OCI-LY7 (cell line): ENCODE measurements around the gene DHCR24. TPM values are rescaled to one million over a fixed set of nuclear protein-coding genes. Genes with fewer than 3 reads are reported as not detected.

Source experiments
- BruUV-seq: library from RNA; stranded (reverse); fragments of 400-500 nt; replicated peaks from 2 replicates; lab custom pipeline; 2021; lab: Mats Ljungman, UMichigan
- CTCF ChIA-PET: fragments of 300-600 bp; sonication (Branson Sonifier 250); formaldehyde crosslinking; loops from one replicate; lab custom pipeline; 2022; ENCODE audit warnings: antibody characterized with exemption; ENCODE audit not compliant: unreplicated experiment; lab: Charles Lee
- POLR2A ChIA-PET: fragments of 300-600 bp; sonication (Branson Sonifier 250); formaldehyde crosslinking; loops from one replicate; lab custom pipeline; 2022; ENCODE audit warnings: antibody characterized with exemption; lab: Charles Lee
- DNase-seq: peaks from one replicate; pipeline ENCODE4 v3.0.0-alpha.2; 2015; ENCODE audit warnings: low spot score
- H2AFZ ChIP-seq: fragments of 200-600 bp; sonication (generic), shearing (Covaris generic); 2 replicates; pipeline ENCODE4 v1.6.1; 2014; ENCODE audit warnings: mild to moderate bottlenecking, antibody characterized with exemption, low read length, moderate library complexity
- H3K27ac ChIP-seq: fragments of 200-600 bp; sonication (generic); 2 replicates; pipeline ENCODE4 v1.5.1; 2014; ENCODE audit warnings: mixed run types, low read depth, mild to moderate bottlenecking, moderate library complexity, low read length, inconsistent platforms; ENCODE audit not compliant: poor library complexity, severe bottlenecking
- H3K36me3 ChIP-seq: fragments of 200-600 bp; sonication (generic); 2 replicates; pipeline ENCODE4 v1.6.1; 2014; ENCODE audit warnings: mild to moderate bottlenecking, antibody characterized with exemption, low read length, moderate library complexity, mixed read lengths; ENCODE audit not compliant: insufficient read depth
- H3K4me1 ChIP-seq: fragments of 200-600 bp; sonication (generic); 2 replicates; pipeline ENCODE4 v1.5.1; 2014; ENCODE audit warnings: mild to moderate bottlenecking, low read length; ENCODE audit not compliant: insufficient read depth, poor library complexity, severe bottlenecking
- H3K4me2 ChIP-seq: fragments of 200-600 bp; sonication (generic); 2 replicates; pipeline ENCODE4 v1.6.1; 2014; ENCODE audit warnings: mild to moderate bottlenecking, low read length
- H3K4me3 ChIP-seq: fragments of 200-600 bp; sonication (generic); 2 replicates; pipeline ENCODE4 v1.5.1; 2014; ENCODE audit warnings: mild to moderate bottlenecking, low read depth, low read length; ENCODE audit not compliant: poor library complexity, severe bottlenecking
- H3K79me2 ChIP-seq: fragments of 200-600 bp; sonication (generic); 2 replicates; pipeline ENCODE4 v1.6.1; 2016; ENCODE audit warnings: low read depth, mild to moderate bottlenecking, low read length, moderate library complexity, mixed read lengths; ENCODE audit not compliant: insufficient read depth
- H3K9me2 ChIP-seq: fragments of 200-600 bp; sonication (generic); 2 replicates; pipeline ENCODE4 v1.6.1; 2016; ENCODE audit warnings: mild to moderate bottlenecking, low read length, mixed read lengths; ENCODE audit not compliant: insufficient read depth
- H3K9me3 ChIP-seq: fragments of 200-600 bp; sonication (generic); 2 replicates; pipeline ENCODE4 v1.6.1; 2014; ENCODE audit warnings: mild to moderate bottlenecking, mixed run types, low read length, mixed read lengths
- H4K20me1 ChIP-seq: fragments of 200-600 bp; sonication (generic); 2 replicates; pipeline ENCODE4 v1.6.1; 2014; ENCODE audit warnings: mild to moderate bottlenecking, antibody characterized with exemption, low read length, moderate library complexity, mixed read lengths; ENCODE audit not compliant: insufficient read depth
- CTCF ChIP-seq: fragments of 200-600 bp; sonication (generic); conservative IDR thresholded peaks from 2 replicates; pipeline ENCODE4 v1.5.1; 2014; ENCODE audit warnings: mild to moderate bottlenecking, antibody characterized with exemption, low read length, moderate library complexity, mixed read lengths
- EZH2phosphoT487 ChIP-seq: fragments of 200-600 bp; sonication (generic); IDR thresholded peaks from 2 replicates; pipeline ENCODE4 v1.6.1; 2018; ENCODE audit warnings: low read depth, borderline replicate concordance, mild to moderate bottlenecking, mixed run types, antibody characterized with exemption, low read length, moderate library complexity, mixed read lengths
- intact Hi-C: fragments of 100-400 bp; cut with micrococcal nuclease; formaldehyde crosslinking; loops from one replicate; pipeline ENCODE4 v1.10.0; 2022; ENCODE audit not compliant: unreplicated experiment
- total RNA-seq, 2 experiments: library from RNA; depleted of rRNA in 1 of 2; stranded (reverse); fragments of >200 nt in 1 of 2; shearing (Covaris generic) in 1 of 2; gene quantifications; 2 replicates each; pipeline ENCODE4 v1.2.3, GENCODE V29; 2014 to 2022

Gene DHCR24
- total RNA-seq, 2 experiments from 2014 or later = 45.7 to 93.6 TPM

GRCh38 chr1:54838565-54839180 is 48.3 kb downstream of the DHCR24 start:
- no peak for DNase-seq
- TF ChIP-seq CTCF (no peak), EZH2phosphoT487 (no peak)
- Histone ChIP-seq H4K20me1 (no peaks in the 10 kb centered on the region), H3K9me2 (no peaks in the 10 kb centered on the region), H3K36me3 (no peaks in the 10 kb centered on the region), H3K79me2 (no peaks in the 10 kb centered on the region), H2AFZ (no peak overlapping the region), H3K4me3 (no peak overlapping the region), H3K4me2 (no peak overlapping the region), H3K9me3 (no peaks in the 10 kb centered on the region), H3K4me1 (no peaks in the 10 kb centered on the region), H3K27ac (no peak overlapping the region)
- ChIA-PET POLR2A (interaction anchor here (1.1 kb wide), 1 partner anchor 23 kb away, joined by 3 read pairs; no protein-coding TSS in a partner anchor), CTCF (no interaction called here)
- no TSS peak for BruUV-seq
- intact Hi-C loops = no loop called here

- DNase-seq = no peak
- no TSS peak for BruUV-seq
- intact Hi-C loops = no loop called here
- TF ChIP-seq EZH2phosphoT487 (no peak), CTCF (no peak)
- Histone ChIP-seq H3K9me3 (no peaks in the 10 kb centered on the region), H3K79me2 (no peaks in the 10 kb centered on the region), H4K20me1 (no peaks in the 10 kb centered on the region), H3K9me2 (no peaks in the 10 kb centered on the region), H3K27ac (no peak overlapping the region), H3K4me3 (no peak overlapping the region), H3K36me3 (no peaks in the 10 kb centered on the region), H3K4me2 (no peak overlapping the region), H3K4me1 (no peaks in the 10 kb centered on the region), H2AFZ (no peak overlapping the region)
- ChIA-PET POLR2A (no interaction called here), CTCF (no interaction called here)
These were observed 49.8 kb downstream of the DHCR24 start for GRCh38 chr1:54837002-54837853.

- DNase-seq = no peak
- no peaks in the 10 kb centered on the region for H3K4me1 ChIP-seq
- H3K4me2 ChIP-seq = no peak overlapping the region
- no peak overlapping the region for H2AFZ ChIP-seq
- intact Hi-C loops = no loop called here
- no peak overlapping the region for H3K4me3 ChIP-seq
- BruUV-seq = no TSS peak
- no peaks in the 10 kb centered on the region for H4K20me1 ChIP-seq
- no peaks in the 10 kb centered on the region for H3K36me3 ChIP-seq
- ChIA-PET POLR2A (no interaction called here), CTCF (no interaction called here)
- H3K9me2 ChIP-seq = no peaks in the 10 kb centered on the region
- H3K27ac ChIP-seq = no peak overlapping the region
- TF ChIP-seq EZH2phosphoT487 = no peak
- no peak for TF ChIP-seq CTCF
- no peaks in the 10 kb centered on the region for H3K9me3 ChIP-seq
- no peaks in the 10 kb centered on the region for H3K79me2 ChIP-seq
These were observed 50.4 kb downstream of the DHCR24 start for GRCh38 chr1:54836594-54836993.
